Liver (tissue), 9 donors: ENCODE data around the gene CEP68. TPM values are rescaled to one million over a fixed set of nuclear protein-coding genes. Genes with fewer than 3 reads are reported as not detected.

Source experiments
- DNase-seq: peaks from one replicate; pipeline ENCODE4 v3.0.0-alpha.2; 2017; ENCODE audit warnings: low spot score
- H3K27ac ChIP-seq, 2 donors: one replicate each; pipeline ENCODE4 v1.7.0; 2013; ENCODE audit warnings: inconsistent platforms in 2 of 2, low read length in 2 of 2, control low read depth in 1 of 2, low read depth in 1 of 2, mild to moderate bottlenecking in 1 of 2
- H3K27me3 ChIP-seq, 4 donors: one replicate each; pipeline versions ENCODE4 v1.6.1 to v1.7.0; 2013; ENCODE audit warnings: low read length in 3 of 4, inconsistent platforms in 1 of 4, mild to moderate bottlenecking in 1 of 4, moderate library complexity in 1 of 4; ENCODE audit not compliant: control insufficient read depth in 4 of 4, insufficient read depth in 4 of 4
- H3K36me3 ChIP-seq, 4 donors: one replicate each; pipeline versions ENCODE4 v1.6.1 to v1.7.0; 2013; ENCODE audit warnings: low read length in 3 of 4, mild to moderate bottlenecking in 3 of 4, low read depth in 1 of 4, moderate library complexity in 1 of 4; ENCODE audit not compliant: control insufficient read depth in 4 of 4, insufficient read depth in 3 of 4
- H3K4me1 ChIP-seq, 4 donors: one replicate each; pipeline versions ENCODE4 v1.6.1 to v1.7.0; 2013; ENCODE audit warnings: low read length in 3 of 4, mild to moderate bottlenecking in 3 of 4, moderate library complexity in 1 of 4; ENCODE audit not compliant: control insufficient read depth in 4 of 4, insufficient read depth in 4 of 4
- H3K4me3 ChIP-seq, 3 donors: one replicate each; pipeline versions ENCODE4 v1.6.1 to v1.7.0; 2013; ENCODE audit warnings: low read length in 3 of 3, control low read depth in 1 of 3, low read depth in 1 of 3, mild to moderate bottlenecking in 1 of 3
- H3K9ac ChIP-seq, 2 donors: one replicate each; pipeline ENCODE4 v1.7.0; 2013; ENCODE audit warnings: low read length in 2 of 2, mild to moderate bottlenecking in 2 of 2, moderate library complexity in 2 of 2, control low read depth in 1 of 2, low read depth in 1 of 2
- H3K9me3 ChIP-seq, 4 donors: one replicate each; pipeline versions ENCODE4 v1.6.1 to v1.7.0; 2013; ENCODE audit warnings: low read length in 3 of 4; ENCODE audit not compliant: control insufficient read depth in 4 of 4
- EGR1 ChIP-seq, 2 donors: IDR thresholded peaks; 2 replicates each; pipeline ENCODE4 v1.6.1; 2016 to 2018; ENCODE audit warnings: antibody characterized with exemption in 2 of 2, low read depth in 2 of 2
- FOXA1 ChIP-seq: IDR thresholded peaks from 2 replicates; pipeline ENCODE4 v1.6.1; 2016; ENCODE audit warnings: antibody characterized with exemption
- FOXA2 ChIP-seq: IDR thresholded peaks from 2 replicates; pipeline ENCODE4 v1.6.1; 2016; ENCODE audit warnings: antibody characterized with exemption
- GABPA ChIP-seq, 2 donors: IDR thresholded peaks in 1 of 2; conservative IDR thresholded peaks in 1 of 2; 2 replicates each; pipeline ENCODE4 v1.6.1; 2016; ENCODE audit warnings: antibody characterized with exemption in 2 of 2, mild to moderate bottlenecking in 1 of 2, moderate library complexity in 1 of 2
- HNF4A ChIP-seq, 2 donors: conservative IDR thresholded peaks; 2 replicates each; pipeline ENCODE4 v1.6.1; 2016; ENCODE audit warnings: antibody characterized with exemption in 2 of 2, mild to moderate bottlenecking in 2 of 2
- HNF4G ChIP-seq: IDR thresholded peaks from 2 replicates; pipeline ENCODE4 v1.6.1; 2016; ENCODE audit warnings: antibody characterized with exemption
- JUND ChIP-seq, 2 donors: IDR thresholded peaks; 2 replicates each; pipeline ENCODE4 v1.6.1; 2016; ENCODE audit warnings: antibody characterized with exemption in 2 of 2
- NR2F2 ChIP-seq: IDR thresholded peaks from 2 replicates; pipeline ENCODE4 v1.6.1; 2016; ENCODE audit warnings: antibody characterized with exemption
- RAD21 ChIP-seq, 2 donors: IDR thresholded peaks; 2 replicates each; pipeline ENCODE4 v1.6.1; 2016; ENCODE audit warnings: antibody characterized with exemption in 2 of 2, mild to moderate bottlenecking in 2 of 2
- RXRA ChIP-seq, 2 donors: IDR thresholded peaks; 2 replicates each; pipeline ENCODE4 v1.6.1; 2017 to 2018; ENCODE audit warnings: antibody characterized with exemption in 2 of 2, mild to moderate bottlenecking in 1 of 2
- SP1 ChIP-seq: IDR thresholded peaks from 2 replicates; pipeline ENCODE4 v1.6.1; 2018; ENCODE audit warnings: antibody characterized with exemption, mild to moderate bottlenecking
- TAF1 ChIP-seq: conservative IDR thresholded peaks from 2 replicates; pipeline ENCODE4 v1.6.1; 2016; ENCODE audit warnings: antibody characterized with exemption, mild to moderate bottlenecking
- YY1 ChIP-seq: IDR thresholded peaks from 2 replicates; pipeline ENCODE4 v1.6.1; 2016; ENCODE audit warnings: antibody characterized with exemption, mild to moderate bottlenecking
- WGBS: extraction: QIAGEN DNeasy Blood & Tissue Kit; methylation state at CpG from one replicate; pipeline ENCODE4 v1.1.7; 2013; 5-methylcytosine and 5-hydroxymethylcytosine counted together
- polyA plus RNA-seq, 2 donors: library from polyadenylated mRNA; stranded (reverse) in 1 of 2; unstranded in 1 of 2; fragments of 200-250 nt in 1 of 2; fragments of >200 nt in 1 of 2; fragmentation: Nextera tagmentation in 1 of 2; extraction: Ambion mirVana in 1 of 2; gene quantifications; one replicate each; pipeline versions ENCODE4 v1.2.1 to v1.2.3, GENCODE V29; 2013 to 2015
- total RNA-seq, 2 donors: library from RNA; depleted of rRNA; stranded (reverse); fragments of >200 nt; gene quantifications; one replicate each; pipeline ENCODE4 v1.2.3, GENCODE V29; 2014
- TF ChIP-seq, protein P1 (sequence below): IDR thresholded peaks from 2 replicates; pipeline ENCODE4 v1.6.1; 2016; ENCODE audit warnings: antibody characterized with exemption
- TF ChIP-seq, protein P2 (sequence below): IDR thresholded peaks from 2 replicates; pipeline ENCODE4 v1.6.1; 2016; ENCODE audit warnings: antibody characterized with exemption
- TF ChIP-seq, protein P3 (sequence below): fragments of 150-350 bp; IDR thresholded peaks from 2 replicates; pipeline ENCODE4 v1.5.1; 2017; ENCODE audit warnings: improper control_type of control experiment, low read depth, low read length; ENCODE audit not compliant: missing input control
- TF ChIP-seq, protein P4 (sequence below): IDR thresholded peaks from 2 replicates; pipeline ENCODE4 v1.6.1; 2016; ENCODE audit warnings: antibody characterized with exemption, mild to moderate bottlenecking
- TF ChIP-seq, protein P5 (sequence below): IDR thresholded peaks from 2 replicates; pipeline ENCODE4 v1.6.1; 2016; ENCODE audit warnings: antibody characterized with exemption
- donor health status: healthy.
- donor health status: healthy.
- donor health status: healthy.
- donor health status: healthy.
- donor health status: healthy.

The CEP68 gene
- total and polyA plus RNA-seq, 4 donors, result 2.1 to 5.8 (median 4.1) TPM

DNA sequence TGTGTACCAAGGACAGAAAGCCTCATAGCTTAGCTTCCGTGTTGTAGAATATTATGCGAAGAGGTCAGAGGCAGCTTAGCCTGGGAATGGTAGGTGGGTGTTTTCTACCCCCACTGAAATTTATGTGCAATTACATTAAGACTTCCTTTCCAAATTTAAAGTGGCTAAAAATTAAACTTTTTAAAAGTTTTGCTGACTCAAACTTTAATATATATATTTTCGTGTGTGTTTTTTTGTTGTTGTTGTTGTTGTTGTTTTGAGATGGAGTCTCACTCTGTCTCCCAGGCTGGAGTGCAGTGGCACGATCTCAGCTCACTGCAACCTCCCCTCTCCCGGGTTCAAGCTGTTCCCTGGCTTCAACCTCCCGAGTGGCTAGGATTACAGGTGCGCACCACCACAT lies 77.9 kb downstream of the CEP68 start:
- no peak overlapping the region for H3K4me3 ChIP-seq
- TF ChIP-seq TAF1, result no peak
- TF ChIP-seq, protein P1, sequence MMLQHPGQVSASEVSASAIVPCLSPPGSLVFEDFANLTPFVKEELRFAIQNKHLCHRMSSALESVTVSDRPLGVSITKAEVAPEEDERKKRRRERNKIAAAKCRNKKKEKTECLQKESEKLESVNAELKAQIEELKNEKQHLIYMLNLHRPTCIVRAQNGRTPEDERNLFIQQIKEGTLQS, result no peak
- no peak for TF ChIP-seq HNF4A (conservative IDR thresholded peaks at IDR 0.05)
- no peak for TF ChIP-seq RAD21 (IDR thresholded peaks at IDR 0.05)
- no peak for TF ChIP-seq RXRA (IDR thresholded peaks at IDR 0.05)
- TF ChIP-seq EGR1 (IDR thresholded peaks at IDR 0.05; ENCODE audit: low read depth in 2 of 2), result no peak
- TF ChIP-seq SP1, result no peak
- TF ChIP-seq, protein P2, sequence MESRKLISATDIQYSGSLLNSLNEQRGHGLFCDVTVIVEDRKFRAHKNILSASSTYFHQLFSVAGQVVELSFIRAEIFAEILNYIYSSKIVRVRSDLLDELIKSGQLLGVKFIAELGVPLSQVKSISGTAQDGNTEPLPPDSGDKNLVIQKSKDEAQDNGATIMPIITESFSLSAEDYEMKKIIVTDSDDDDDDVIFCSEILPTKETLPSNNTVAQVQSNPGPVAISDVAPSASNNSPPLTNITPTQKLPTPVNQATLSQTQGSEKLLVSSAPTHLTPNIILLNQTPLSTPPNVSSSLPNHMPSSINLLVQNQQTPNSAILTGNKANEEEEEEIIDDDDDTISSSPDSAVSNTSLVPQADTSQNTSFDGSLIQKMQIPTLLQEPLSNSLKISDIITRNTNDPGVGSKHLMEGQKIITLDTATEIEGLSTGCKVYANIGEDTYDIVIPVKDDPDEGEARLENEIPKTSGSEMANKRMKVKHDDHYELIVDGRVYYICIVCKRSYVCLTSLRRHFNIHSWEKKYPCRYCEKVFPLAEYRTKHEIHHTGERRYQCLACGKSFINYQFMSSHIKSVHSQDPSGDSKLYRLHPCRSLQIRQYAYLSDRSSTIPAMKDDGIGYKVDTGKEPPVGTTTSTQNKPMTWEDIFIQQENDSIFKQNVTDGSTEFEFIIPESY, result no peak
- TF ChIP-seq HNF4G, result no peak
- TF ChIP-seq, protein P3, sequence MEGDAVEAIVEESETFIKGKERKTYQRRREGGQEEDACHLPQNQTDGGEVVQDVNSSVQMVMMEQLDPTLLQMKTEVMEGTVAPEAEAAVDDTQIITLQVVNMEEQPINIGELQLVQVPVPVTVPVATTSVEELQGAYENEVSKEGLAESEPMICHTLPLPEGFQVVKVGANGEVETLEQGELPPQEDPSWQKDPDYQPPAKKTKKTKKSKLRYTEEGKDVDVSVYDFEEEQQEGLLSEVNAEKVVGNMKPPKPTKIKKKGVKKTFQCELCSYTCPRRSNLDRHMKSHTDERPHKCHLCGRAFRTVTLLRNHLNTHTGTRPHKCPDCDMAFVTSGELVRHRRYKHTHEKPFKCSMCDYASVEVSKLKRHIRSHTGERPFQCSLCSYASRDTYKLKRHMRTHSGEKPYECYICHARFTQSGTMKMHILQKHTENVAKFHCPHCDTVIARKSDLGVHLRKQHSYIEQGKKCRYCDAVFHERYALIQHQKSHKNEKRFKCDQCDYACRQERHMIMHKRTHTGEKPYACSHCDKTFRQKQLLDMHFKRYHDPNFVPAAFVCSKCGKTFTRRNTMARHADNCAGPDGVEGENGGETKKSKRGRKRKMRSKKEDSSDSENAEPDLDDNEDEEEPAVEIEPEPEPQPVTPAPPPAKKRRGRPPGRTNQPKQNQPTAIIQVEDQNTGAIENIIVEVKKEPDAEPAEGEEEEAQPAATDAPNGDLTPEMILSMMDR, result no peak
- 95% methylated on average over 7 of the region's 7 CpGs for WGBS
- DNase-seq, result no peak
- H3K27me3 ChIP-seq, result no peaks in the 10 kb centered on the region
- H3K9me3 ChIP-seq, result no peaks in the 10 kb centered on the region
- H3K9ac ChIP-seq, result no peak overlapping the region
- H3K4me1 ChIP-seq, result peaks cover 0 to 8% (median 2%) of the 10 kb centered on the region in 4 donors
- H3K27ac ChIP-seq, result no peak overlapping the region
- H3K36me3 ChIP-seq, result no peaks in the 10 kb centered on the region

DNA sequence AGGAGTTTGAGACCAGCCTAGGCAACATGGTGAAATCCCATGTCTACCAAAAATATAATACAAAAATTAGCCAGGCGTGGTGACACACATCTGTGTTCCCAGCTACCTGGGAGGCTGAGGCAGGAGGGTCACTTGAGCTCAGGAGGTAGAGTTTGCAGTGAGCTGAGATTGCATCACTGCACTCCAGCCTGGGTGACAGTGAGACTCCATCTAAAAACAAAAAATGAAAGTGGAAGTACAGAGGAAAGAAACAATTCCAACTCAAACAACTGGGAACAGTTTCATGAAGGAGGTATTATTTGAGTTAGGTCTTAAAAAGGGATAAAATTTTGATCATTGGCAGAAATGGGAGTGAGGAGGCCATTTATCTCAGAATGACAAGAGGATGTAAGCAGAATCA lies 80.0 kb downstream of the CEP68 start:
- TF ChIP-seq, protein P3, result no peak
- TF ChIP-seq TAF1 (no peak), SP1 (peak; percentile 46), JUND (IDR thresholded peaks at IDR 0.05) (no peak), HNF4G (no peak), RAD21 (IDR thresholded peaks at IDR 0.05) (peak in 1 of 2 donors; percentile 12), NR2F2 (no peak), EGR1 (IDR thresholded peaks at IDR 0.05; ENCODE audit: low read depth in 2 of 2) (no peak), FOXA2 (no peak), GABPA (IDR thresholded peaks at IDR 0.05 in 1 of 2, conservative IDR thresholded peaks at IDR 0.05 in 1 of 2) (no peak), FOXA1 (no peak), RXRA (IDR thresholded peaks at IDR 0.05) (peak; percentile 28 to 50), YY1 (peak; percentile 66), HNF4A (conservative IDR thresholded peaks at IDR 0.05) (peak; percentile 26 to 38)
- TF ChIP-seq, protein P1, result peak; percentile 97
- TF ChIP-seq, protein P4, sequence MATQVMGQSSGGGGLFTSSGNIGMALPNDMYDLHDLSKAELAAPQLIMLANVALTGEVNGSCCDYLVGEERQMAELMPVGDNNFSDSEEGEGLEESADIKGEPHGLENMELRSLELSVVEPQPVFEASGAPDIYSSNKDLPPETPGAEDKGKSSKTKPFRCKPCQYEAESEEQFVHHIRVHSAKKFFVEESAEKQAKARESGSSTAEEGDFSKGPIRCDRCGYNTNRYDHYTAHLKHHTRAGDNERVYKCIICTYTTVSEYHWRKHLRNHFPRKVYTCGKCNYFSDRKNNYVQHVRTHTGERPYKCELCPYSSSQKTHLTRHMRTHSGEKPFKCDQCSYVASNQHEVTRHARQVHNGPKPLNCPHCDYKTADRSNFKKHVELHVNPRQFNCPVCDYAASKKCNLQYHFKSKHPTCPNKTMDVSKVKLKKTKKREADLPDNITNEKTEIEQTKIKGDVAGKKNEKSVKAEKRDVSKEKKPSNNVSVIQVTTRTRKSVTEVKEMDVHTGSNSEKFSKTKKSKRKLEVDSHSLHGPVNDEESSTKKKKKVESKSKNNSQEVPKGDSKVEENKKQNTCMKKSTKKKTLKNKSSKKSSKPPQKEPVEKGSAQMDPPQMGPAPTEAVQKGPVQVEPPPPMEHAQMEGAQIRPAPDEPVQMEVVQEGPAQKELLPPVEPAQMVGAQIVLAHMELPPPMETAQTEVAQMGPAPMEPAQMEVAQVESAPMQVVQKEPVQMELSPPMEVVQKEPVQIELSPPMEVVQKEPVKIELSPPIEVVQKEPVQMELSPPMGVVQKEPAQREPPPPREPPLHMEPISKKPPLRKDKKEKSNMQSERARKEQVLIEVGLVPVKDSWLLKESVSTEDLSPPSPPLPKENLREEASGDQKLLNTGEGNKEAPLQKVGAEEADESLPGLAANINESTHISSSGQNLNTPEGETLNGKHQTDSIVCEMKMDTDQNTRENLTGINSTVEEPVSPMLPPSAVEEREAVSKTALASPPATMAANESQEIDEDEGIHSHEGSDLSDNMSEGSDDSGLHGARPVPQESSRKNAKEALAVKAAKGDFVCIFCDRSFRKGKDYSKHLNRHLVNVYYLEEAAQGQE, result no peak
- TF ChIP-seq, protein P5, sequence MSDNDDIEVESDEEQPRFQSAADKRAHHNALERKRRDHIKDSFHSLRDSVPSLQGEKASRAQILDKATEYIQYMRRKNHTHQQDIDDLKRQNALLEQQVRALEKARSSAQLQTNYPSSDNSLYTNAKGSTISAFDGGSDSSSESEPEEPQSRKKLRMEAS, result no peak
- TF ChIP-seq, protein P2, result no peak
- 41% methylated on average over 1 of the region's 1 CpG for WGBS
- Histone ChIP-seq H3K9ac (no peak overlapping the region), H3K4me3 (no peak overlapping the region), H3K4me1 (peaks cover 0 to 8% (median 2%) of the 10 kb centered on the region in 4 donors), H3K9me3 (no peaks in the 10 kb centered on the region), H3K27me3 (no peaks in the 10 kb centered on the region), H3K27ac (peak overlapping the region; percentile 82 to 86), H3K36me3 (no peaks in the 10 kb centered on the region)
- no peak for DNase-seq
